GM23338 (cell line): ENCODE data around the gene OGFOD2. TPM values are rescaled to one million over a fixed set of nuclear protein-coding genes. Genes with fewer than 3 reads are reported as not detected.

Source experiments
- ATAC-seq: fragments of 200-7000 bp; cut with Tn5 transposase; 3 replicates; pipeline ENCODE4 v1.9.1; 2020
- DNase-seq: peaks from one replicate; pipeline ENCODE4 v3.0.0-alpha.2; 2015; ENCODE audit warnings: low spot score
- H2AFZ ChIP-seq: fragments of 200-600 bp; sonication (generic); 2 replicates; pipeline ENCODE4 v1.8.0; 2016; ENCODE audit warnings: antibody characterized with exemption, mild to moderate bottlenecking, moderate library complexity
- H3F3A ChIP-seq: fragments of 200-600 bp; sonication (generic); replicated peaks from 2 replicates; pipeline ENCODE4 v1.8.0; 2017; ENCODE audit warnings: antibody characterized with exemption, mixed run types, low read depth
- H3K27ac ChIP-seq: fragments of 200-600 bp; sonication (generic); 2 replicates; pipeline ENCODE4 v1.6.1; 2016; ENCODE audit warnings: low read depth
- H3K27me3 ChIP-seq: fragments of 200-600 bp; sonication (generic); 2 replicates; pipeline ENCODE4 v1.8.0; 2016; ENCODE audit warnings: mild to moderate bottlenecking, mixed run types, moderate library complexity; ENCODE audit not compliant: insufficient read depth
- H3K36me3 ChIP-seq: fragments of 200-600 bp; sonication (generic); 2 replicates; pipeline ENCODE4 v1.8.0; 2016; ENCODE audit warnings: mild to moderate bottlenecking; ENCODE audit not compliant: insufficient read depth
- H3K4me1 ChIP-seq: fragments of 200-600 bp; sonication (generic); 2 replicates; pipeline ENCODE4 v1.8.0; 2016; ENCODE audit warnings: mild to moderate bottlenecking, moderate library complexity; ENCODE audit not compliant: insufficient read depth
- H3K4me2 ChIP-seq: fragments of 200-600 bp; sonication (generic); 2 replicates; pipeline ENCODE4 v1.7.1; 2017; ENCODE audit warnings: mixed run types
- H3K4me3 ChIP-seq: fragments of 200-600 bp; sonication (generic); 2 replicates; pipeline ENCODE4 v1.6.1; 2016; ENCODE audit warnings: mixed run types
- H3K79me2 ChIP-seq: fragments of 200-600 bp; sonication (generic); replicated peaks from 2 replicates; pipeline ENCODE4 v1.8.0; 2017; ENCODE audit warnings: mild to moderate bottlenecking; ENCODE audit not compliant: insufficient read depth
- H3K9me2 ChIP-seq: fragments of 200-600 bp; sonication (generic); 2 replicates; pipeline ENCODE4 v1.8.0; 2017; ENCODE audit not compliant: insufficient read depth
- H4K20me1 ChIP-seq: fragments of 200-600 bp; sonication (generic); replicated peaks from 2 replicates; pipeline ENCODE4 v1.8.0; 2017; ENCODE audit warnings: mild to moderate bottlenecking; ENCODE audit not compliant: insufficient read depth
- H3K27ac Mint-ChIP-seq: 2 replicates; pipeline ENCODE4 v1.8.0; 2020; ENCODE audit warnings: inconsistent platforms, mild to moderate bottlenecking, moderate library complexity, mixed read lengths
- H3K27me3 Mint-ChIP-seq: 3 replicates; pipeline ENCODE4 v1.8.0; 2022; ENCODE audit warnings: low read depth, mild to moderate bottlenecking, moderate library complexity, mixed read lengths, inconsistent platforms; ENCODE audit not compliant: insufficient read depth, poor library complexity
- H3K36me3 Mint-ChIP-seq: 3 replicates; pipeline ENCODE4 v1.8.0; 2021; ENCODE audit warnings: low read depth, mild to moderate bottlenecking, inconsistent platforms, moderate library complexity, mixed read lengths
- H3K4me1 Mint-ChIP-seq: 3 replicates; pipeline ENCODE4 v1.8.0; 2020; ENCODE audit warnings: mild to moderate bottlenecking, inconsistent platforms, mixed read lengths
- H3K4me3 Mint-ChIP-seq: 3 replicates; pipeline ENCODE4 v1.8.0; 2021; ENCODE audit warnings: moderate library complexity, mild to moderate bottlenecking, inconsistent platforms, mixed read lengths
- H3K9me3 Mint-ChIP-seq: 3 replicates; pipeline ENCODE4 v1.8.0; 2020; ENCODE audit warnings: moderate library complexity, mild to moderate bottlenecking, inconsistent platforms, mixed read lengths
- CREB1 ChIP-seq: fragments of 250-450 bp; sonication (Bioruptor Pico); IDR thresholded peaks from 2 replicates; pipeline ENCODE4 v1.5.0; 2020; ENCODE audit warnings: low read depth, mild to moderate bottlenecking, moderate library complexity
- CTCF ChIP-seq, 2 experiments: fragments of 200-600 bp in 1 of 2; sonication (generic) in 1 of 2; conservative IDR thresholded peaks; 2 replicates each; pipeline versions ENCODE4 v1.5.1 to v1.6.1; 2016 to 2017; ENCODE audit warnings: antibody characterized with exemption in 2 of 2, low read depth in 2 of 2, mild to moderate bottlenecking in 2 of 2, moderate library complexity in 1 of 2
- EZH2 ChIP-seq: fragments of 200-600 bp; sonication (generic); IDR thresholded peaks from one replicate; pipeline ENCODE4 v1.8.0; 2017; ENCODE audit warnings: antibody characterized with exemption, mild to moderate bottlenecking, low read depth; ENCODE audit not compliant: unreplicated experiment
- EZH2phosphoT487 ChIP-seq: fragments of 200-600 bp; sonication (generic); IDR thresholded peaks from one replicate; pipeline ENCODE4 v1.8.1; 2018; ENCODE audit warnings: antibody characterized with exemption; ENCODE audit not compliant: unreplicated experiment
- JUNB ChIP-seq: IDR thresholded peaks from one replicate; pipeline ENCODE4 v1.6.1; 2016; ENCODE audit warnings: antibody characterized with exemption; ENCODE audit not compliant: unreplicated experiment
- NANOG ChIP-seq: IDR thresholded peaks from 2 replicates; pipeline ENCODE4 v1.6.1; 2016; ENCODE audit warnings: antibody characterized with exemption, borderline replicate concordance
- REST ChIP-seq: IDR thresholded peaks from one replicate; pipeline ENCODE4 v1.6.1; 2018; ENCODE audit warnings: antibody characterized with exemption; ENCODE audit not compliant: unreplicated experiment
- STAT1 ChIP-seq: IDR thresholded peaks from one replicate; pipeline ENCODE4 v1.6.1; 2016; ENCODE audit warnings: antibody characterized with exemption; ENCODE audit not compliant: unreplicated experiment
- ZNF462 ChIP-seq: fragments of 250-450 bp; sonication (Bioruptor Pico); IDR thresholded peaks from 2 replicates; pipeline ENCODE4 v1.5.0; 2020; ENCODE audit warnings: mild to moderate bottlenecking, moderate library complexity
- polyA plus RNA-seq: library from polyadenylated mRNA; unstranded; fragments of >200 nt; fragmentation: Nextera tagmentation; extraction: Ambion mirVana; gene quantifications from 2 replicates; pipeline ENCODE4 v1.2.1, GENCODE V29; 2016
- total RNA-seq: library from RNA; depleted of rRNA; stranded (reverse); fragments of >200 nt; shearing (Covaris generic); gene quantifications from 2 replicates; pipeline ENCODE4 v1.2.3, GENCODE V29; 2014

OGFOD2 gene
- total and polyA plus RNA-seq, 2 experiments from 2014 or later, result 13.1 to 16.1 TPM

- no peak for TF ChIP-seq ZNF462 (CRISPR knock-in tag)
- TF ChIP-seq EZH2phosphoT487, result no peak
- no peak for TF ChIP-seq REST
Measured at GRCh38 chr12:122942637-122943036, 32.4 kb upstream of the OGFOD2 start (continued).

GRCh38 chr12:122943196-122943595 lies 31.8 kb upstream of the OGFOD2 start:
- ATAC-seq, result no peak
- Histone ChIP-seq H3K27ac (no peak overlapping the region), H3K4me2 (no peak overlapping the region), H4K20me1 (peaks cover 3% of the 10 kb centered on the region; the same call in 1 of the 2 replicates), H3K36me3 (no peaks in the 10 kb centered on the region), H3K4me3 (no peak overlapping the region), H3K9me2 (no peaks in the 10 kb centered on the region), H3K4me1 (no peaks in the 10 kb centered on the region), H2AFZ (no peak overlapping the region), H3K27me3 (no peaks in the 10 kb centered on the region), H3K79me2 (no peaks in the 10 kb centered on the region), H3F3A (no peaks in the 10 kb centered on the region)
- H3K27me3 Mint-ChIP-seq, result peaks cover 14% of the 10 kb centered on the region
- no peak for DNase-seq
- no peak overlapping the region for H3K4me3 Mint-ChIP-seq
- H3K9me3 Mint-ChIP-seq, result no peaks in the 10 kb centered on the region
- no peaks in the 10 kb centered on the region for H3K4me1 Mint-ChIP-seq
- H3K27ac Mint-ChIP-seq, result no peak overlapping the region
- H3K36me3 Mint-ChIP-seq, result no peaks in the 10 kb centered on the region; the same call in 2 of the 3 replicates
- TF ChIP-seq EZH2phosphoT487 (no peak), CTCF (conservative IDR thresholded peaks at IDR 0.05; ENCODE audit: low read depth in 2 of 2) (no peak), CREB1 (CRISPR knock-in tag) (no peak), STAT1 (no peak), REST (no peak), EZH2 (no peak), NANOG (no peak), JUNB (no peak)
